ENCODE measurements around the gene STKLD1.

STKLD1 gene

DNA sequence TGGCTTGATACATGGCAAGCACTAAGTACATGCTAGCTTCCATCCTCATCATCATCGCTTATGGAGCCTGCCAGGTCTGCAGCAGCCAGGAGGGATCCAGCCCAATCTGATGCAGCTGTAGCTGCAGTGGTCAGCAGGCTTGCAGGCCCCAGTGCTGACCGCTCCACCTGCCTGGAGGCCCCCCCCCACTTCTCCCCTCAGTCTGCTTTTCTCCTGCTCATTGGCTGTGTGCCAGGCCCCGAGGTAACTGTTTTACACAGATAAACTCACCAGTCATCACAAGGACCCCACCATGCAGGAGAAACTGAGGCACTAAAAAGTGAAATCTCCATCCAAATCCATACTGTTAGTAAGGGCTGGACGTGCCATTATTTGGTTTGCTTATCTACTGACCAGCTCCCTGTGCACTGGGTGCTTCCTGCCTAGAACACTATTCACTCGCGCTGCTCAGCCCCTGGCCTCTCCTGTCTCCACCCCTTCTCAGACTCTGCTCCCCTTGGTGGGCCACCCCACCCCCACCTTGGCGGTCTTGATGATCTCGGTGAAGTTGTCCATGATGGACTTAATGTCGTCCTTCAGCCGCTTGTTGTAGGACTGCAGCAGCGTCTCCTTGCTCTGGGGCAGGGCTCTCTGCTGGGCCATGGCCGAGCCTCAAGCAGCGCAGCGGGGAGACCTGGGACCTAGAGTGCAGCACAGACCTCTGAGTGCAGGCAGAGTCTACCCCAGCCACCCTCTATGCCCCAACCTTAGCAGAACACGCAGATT is 30.0 kb upstream of the STKLD1 start:
- DNase-seq, result no peak

DNA sequence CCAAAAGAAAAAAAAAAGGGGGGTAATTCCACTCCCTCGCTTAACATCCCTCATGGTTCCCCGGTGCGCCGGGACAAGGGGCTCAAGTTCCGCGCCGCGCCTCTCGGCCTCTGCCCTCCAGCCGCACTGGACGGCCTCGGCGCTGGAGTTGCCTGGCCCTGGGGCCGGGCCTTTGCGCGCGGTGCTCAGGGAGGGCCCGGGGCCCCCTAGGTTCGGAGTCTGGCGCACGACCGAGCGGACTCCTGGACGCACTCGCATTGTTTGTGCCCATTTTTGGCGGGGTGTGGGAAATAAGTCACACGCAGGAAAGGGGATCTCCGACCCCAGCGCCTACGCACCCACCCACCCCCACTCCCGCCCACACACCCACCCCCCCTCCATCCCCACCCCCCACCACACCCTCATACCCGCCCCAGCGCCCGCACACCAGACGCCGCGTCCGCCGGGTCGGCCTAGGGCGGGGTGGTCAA is 28.6 kb upstream of the STKLD1 start:
- DNase-seq, result peak; percentile 47

- peak; percentile 95 for DNase-seq
Measured at GRCh38 chr9:133347985-133348717, 28.0 kb upstream of the STKLD1 start, which contains the start of the genes MED22 and RPL7A. TSS of gene MED22 (minus strand) at chr9:133348131. CDS start at chr9:133346662, 1,469 bp downstream. TSS of gene RPL7A (plus strand) at chr9:133348218. CDS start at chr9:133348244, 26 bp downstream.

- DNase-seq, result no peak
Measured at GRCh38 chr9:133348718-133349573, 27.2 kb upstream of the STKLD1 start.

- DNase-seq, result no peak
Measured at GRCh38 chr9:133349965-133350616, 26.1 kb upstream of the STKLD1 start.

DNA sequence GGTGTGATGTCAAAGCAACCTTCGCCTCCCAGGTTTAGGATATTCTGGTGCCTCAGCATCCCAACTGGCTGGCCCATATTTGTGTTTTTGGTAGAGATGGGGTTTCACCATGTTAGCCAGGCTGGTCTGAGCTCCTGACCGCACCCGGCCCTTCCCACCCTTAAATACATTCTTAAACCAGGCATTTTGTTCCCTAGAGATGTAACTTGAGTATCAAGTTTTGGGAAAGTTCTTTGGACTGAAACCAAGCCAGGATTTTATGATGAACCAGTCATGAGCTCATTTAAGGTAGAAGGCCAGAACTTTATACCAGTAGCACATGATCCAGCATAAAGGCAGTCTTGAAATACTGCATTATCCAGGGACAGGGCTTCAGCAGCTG is 24.6 kb upstream of the STKLD1 start:
- no peak for DNase-seq

DNA sequence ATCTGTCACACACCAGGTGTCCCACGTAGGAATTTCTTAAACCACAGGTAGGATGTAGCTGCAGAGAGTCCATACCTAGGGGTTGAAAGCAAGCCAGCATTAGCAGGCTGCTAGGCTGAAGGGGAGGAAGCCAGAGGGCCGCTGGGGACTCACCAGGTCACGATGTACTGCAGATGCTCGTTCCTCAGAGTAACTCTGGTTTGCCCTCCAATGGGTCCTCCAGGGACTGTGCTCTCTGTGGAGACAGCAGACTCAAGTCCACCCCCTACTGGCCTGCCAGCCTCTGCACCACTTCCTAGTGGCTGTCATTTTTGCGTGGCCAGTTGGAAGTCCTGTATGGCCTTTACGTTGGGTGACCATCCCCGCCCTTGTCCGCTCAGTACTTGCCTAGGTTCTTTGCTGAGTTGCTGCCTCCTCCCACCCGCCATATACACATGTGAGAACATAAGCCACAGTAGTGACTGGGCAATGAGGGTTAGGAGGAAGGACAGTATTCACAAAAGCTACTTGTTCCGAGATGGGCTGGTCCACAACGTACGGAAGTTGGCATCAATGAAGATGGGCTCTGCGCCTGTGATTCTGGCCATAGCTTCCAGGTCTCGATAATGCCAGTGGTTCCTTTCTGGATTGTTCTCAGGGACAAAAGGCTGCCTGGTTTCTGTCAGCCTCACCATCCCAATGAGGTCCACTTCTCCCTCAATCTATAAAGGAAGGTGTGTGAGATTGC is 24.1 kb upstream of the STKLD1 start:
- DNase-seq, result peak; percentile 61

- DNase-seq, result no peak
Measured at GRCh38 chr9:133352635-133353340, 23.4 kb upstream of the STKLD1 start.

- DNase-seq, result no peak
Measured at GRCh38 chr9:133353548-133353947, 22.6 kb upstream of the STKLD1 start.

GRCh38 chr9:133354766-133355165 is 21.4 kb upstream of the STKLD1 start:
- DNase-seq, result no peak

DNA sequence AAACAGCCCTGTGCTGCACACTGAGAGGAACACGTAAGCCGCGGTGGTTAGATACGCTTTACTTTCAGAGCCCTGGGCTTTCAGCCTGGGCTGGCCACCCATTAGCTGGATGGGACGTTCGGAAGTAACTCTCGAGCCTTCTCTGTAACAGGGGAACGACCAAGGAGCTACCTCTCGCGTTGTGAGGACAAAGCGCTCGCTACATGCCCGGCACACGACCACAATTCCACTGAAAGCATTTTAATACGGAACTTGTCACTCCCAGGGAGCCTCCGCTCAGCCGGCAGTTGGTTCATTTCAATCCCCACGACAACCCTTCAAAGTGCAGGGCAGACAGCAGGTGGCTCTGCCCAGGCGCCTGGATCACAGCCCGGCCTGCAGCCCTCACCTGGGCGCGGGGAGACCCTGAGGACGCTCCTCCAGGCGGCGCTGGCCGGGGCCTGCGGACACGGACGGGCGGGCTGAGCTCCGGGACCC is 20.2 kb upstream of the STKLD1 start:
- peak; percentile 11 for DNase-seq

- DNase-seq, result peak; percentile 91
Measured at GRCh38 chr9:133356391-133357091, 19.6 kb upstream of the STKLD1 start, which contains the start of the genes SURF1 and SURF2. TSS of gene SURF1 (minus strand) at chr9:133356487. CDS start at chr9:133356453, 34 bp downstream. TSS of gene SURF2 (plus strand) at chr9:133356550. CDS start at chr9:133356593, 43 bp downstream.

GRCh38 chr9:133357656-133358055 is 18.5 kb upstream of the STKLD1 start:
- no peak for DNase-seq

- DNase-seq, result peak; percentile 38
Measured at GRCh38 chr9:133359399-133360175, 16.6 kb upstream of the STKLD1 start.

DNA sequence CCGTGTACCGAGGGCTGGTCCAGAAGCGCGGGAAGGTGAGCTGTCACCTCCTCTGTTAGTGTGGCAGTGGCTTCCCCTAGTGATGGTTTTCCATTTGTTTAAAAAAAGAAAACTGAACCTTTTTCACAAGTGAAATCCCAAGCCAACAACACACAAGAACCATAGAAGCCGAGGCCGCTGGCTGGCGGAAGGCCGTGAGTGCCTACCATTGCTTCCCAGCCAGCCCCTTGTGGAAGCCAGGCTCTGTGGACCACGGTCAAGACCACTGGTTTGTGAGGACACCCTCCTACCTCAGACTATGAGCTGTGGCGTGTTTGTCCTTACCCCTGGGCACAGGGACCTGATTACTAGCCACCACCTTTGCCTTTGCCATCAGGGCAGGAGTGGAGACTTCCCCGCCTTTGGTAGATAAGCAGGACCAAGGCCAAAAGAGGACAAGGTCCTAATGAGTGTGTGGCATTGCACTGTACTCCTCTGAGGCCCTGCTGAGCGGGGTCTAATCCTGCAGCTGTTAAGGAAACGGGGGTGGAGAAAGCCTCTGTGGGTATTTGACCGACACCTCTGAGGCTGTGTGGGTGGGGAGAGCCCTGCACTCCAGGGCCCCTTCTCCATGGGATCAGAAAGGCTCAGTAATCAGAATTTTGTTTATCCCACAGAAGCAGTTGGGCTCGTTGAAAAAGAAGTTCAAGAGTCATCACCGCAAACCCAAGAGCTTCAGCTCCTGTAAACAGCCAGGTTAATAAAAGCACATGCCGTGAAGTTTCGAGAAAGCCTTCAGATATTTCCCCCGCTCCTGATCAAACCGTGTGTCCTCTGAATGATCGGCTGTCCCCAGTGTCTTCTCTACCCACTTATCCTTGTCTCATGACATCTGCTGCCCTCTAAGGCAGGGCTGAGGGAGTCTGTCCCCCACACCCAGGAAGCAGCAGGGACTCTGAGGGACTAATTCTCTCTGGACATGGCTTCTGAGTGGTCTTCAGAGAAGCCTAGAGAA is 15.5 kb upstream of the STKLD1 start:
- no peak for DNase-seq

DNA sequence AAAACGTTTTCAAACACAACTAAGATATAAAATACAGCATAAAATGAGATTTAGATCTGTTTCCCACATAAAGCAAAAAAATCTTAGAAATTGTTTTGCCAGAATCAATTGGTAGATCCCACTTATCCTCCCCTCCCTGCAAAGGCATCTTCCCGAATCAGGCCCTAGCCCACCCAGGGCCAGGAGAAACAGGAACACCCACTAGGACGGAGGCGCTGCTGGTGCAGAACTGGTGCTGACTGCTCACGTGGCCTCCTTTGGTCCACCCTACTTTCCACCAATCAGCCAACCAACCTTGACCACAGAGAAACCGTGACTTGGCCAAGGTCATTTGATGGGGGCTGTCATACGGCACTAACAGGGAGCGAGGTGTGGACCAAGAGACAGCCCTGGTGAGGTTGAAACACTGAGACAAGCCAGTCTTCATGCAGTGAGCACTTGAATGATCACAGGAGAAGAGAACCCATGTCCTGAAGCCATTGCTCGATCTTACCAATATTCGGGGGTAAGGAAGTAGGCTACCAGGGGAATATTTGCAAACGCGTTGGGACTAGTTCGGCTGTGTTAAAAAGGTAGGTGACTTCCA is 14.6 kb upstream of the STKLD1 start:
- no peak for DNase-seq

DNA sequence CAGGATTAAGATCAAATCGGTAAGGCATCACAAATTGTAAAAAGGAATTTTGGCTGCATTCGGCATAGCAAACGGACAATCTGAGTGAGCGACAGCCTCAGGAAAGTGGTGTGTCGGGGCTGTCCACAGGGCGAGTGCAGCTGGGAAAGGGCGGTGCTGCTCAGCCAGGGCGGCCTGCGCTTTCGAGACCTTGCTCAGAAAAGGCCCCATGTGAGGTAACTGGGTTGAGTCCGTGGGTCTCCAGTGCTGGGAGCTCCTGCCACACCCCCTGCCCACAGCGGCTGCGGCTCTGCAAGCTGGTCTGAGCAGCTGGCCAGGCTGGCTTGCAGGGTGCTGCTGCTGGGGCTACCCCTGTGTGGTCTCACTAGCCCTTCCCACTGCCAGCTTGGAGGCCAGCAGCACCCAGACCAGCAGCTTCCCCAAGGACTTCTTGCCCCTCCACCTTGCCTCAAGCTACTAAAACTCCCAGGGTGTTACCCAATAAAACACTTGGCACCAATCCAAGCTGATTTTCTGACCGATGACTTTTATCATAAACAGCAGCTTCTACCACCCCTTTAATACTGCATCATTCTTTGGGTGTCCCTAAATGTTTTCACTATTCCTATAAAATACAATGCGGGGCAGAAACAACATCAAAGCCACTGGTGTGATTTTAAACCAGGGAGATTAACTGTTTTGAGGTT is 13.7 kb upstream of the STKLD1 start:
- DNase-seq, result no peak
